ENCODE data around the gene LRWD1. TPM values are rescaled to one million over a fixed set of nuclear protein-coding genes. Genes with fewer than 3 reads are reported as not detected.

The LRWD1 gene
- total RNA-seq, 4 donors from 2014 or later, result 7.5 to 24.4 (median 12.3) TPM

DNA sequence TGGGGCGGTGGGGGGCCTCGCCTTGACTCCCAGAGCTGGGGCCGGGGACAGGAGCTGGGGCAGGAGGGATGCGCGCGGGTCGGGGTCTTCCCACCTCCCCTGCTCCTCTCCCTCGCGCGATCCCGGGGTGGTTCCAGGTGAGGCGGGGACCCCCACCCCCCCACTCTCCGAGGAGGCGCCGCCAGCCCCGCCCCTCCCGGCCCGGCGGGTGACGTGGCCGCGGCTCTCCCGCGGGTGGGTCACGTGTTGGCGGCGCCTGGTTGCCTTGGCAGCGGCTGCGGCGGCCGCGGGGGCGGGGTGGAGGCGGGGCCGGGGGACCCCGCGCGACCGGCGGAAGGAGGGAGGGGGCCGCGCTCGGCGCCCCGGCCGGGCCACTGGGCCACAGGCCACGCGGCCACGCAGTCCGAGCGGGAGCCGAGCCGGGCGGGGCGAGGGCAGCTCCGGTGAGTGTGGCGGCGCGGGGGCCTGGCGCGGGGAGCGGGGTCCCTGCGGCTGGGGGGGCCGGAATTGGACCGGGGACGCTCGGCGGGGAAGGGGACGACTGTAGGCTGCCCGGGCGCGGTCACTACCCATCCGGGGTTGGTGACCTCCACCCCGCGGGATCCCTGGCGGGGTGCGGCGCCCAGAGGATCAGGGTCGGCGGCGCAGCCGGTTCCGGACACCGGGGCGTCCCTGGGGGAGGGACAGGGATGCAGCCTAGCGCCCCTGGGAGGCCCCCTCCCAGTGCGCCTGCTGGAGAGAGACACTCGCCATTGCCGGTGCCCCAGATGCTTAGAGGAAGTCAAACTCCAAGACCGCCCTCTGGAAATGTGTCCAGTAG, 31.4 kb upstream of the LRWD1 start, which contains the start of gene ORAI2:
Gene ORAI2 (plus strand): TSS at position 357 of the 820 bp plus-strand sequence. CDS start 5,382 bp downstream, outside the sequence.
- Histone ChIP-seq H3K4me3 (peak within 1 kb of the TSS; percentile 66 to 91), H3K27me3 (no peaks in the 10 kb centered on the region), H3K27ac (peak within 1 kb of the TSS in 3 of 4 donors; percentile 46 to 76 (median 57)), H3K9me3 (no peaks in the 10 kb centered on the region), H3K36me3 (no peaks in the 10 kb centered on the region), H3K4me1 (peaks cover 0 to 31% (median 4%) of the 10 kb centered on the region in 3 donors)
- ATAC-seq, result peak; percentile 87
- no CpG with 5 or more reads among the region's 90 CpGs for WGBS, 2 donors (ENCODE audit: low coverage in 1 of 2)
- TF ChIP-seq POLR2AphosphoS5 (IDR thresholded peaks at IDR 0.05) (no peak), EP300 (IDR thresholded peaks at IDR 0.05) (no peak), POLR2A (IDR thresholded peaks at IDR 0.05) (no peak)
- TF ChIP-seq, protein P1, sequence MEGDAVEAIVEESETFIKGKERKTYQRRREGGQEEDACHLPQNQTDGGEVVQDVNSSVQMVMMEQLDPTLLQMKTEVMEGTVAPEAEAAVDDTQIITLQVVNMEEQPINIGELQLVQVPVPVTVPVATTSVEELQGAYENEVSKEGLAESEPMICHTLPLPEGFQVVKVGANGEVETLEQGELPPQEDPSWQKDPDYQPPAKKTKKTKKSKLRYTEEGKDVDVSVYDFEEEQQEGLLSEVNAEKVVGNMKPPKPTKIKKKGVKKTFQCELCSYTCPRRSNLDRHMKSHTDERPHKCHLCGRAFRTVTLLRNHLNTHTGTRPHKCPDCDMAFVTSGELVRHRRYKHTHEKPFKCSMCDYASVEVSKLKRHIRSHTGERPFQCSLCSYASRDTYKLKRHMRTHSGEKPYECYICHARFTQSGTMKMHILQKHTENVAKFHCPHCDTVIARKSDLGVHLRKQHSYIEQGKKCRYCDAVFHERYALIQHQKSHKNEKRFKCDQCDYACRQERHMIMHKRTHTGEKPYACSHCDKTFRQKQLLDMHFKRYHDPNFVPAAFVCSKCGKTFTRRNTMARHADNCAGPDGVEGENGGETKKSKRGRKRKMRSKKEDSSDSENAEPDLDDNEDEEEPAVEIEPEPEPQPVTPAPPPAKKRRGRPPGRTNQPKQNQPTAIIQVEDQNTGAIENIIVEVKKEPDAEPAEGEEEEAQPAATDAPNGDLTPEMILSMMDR (IDR thresholded peaks at IDR 0.05), result no peak

GRCh38 chr7:102434039-102434486, 30.7 kb upstream of the LRWD1 start:
- H3K27me3 ChIP-seq, result no peaks in the 10 kb centered on the region
- H3K27ac ChIP-seq, result peak overlapping the region in 2 of 4 donors; percentile 57 to 76
- no peaks in the 10 kb centered on the region for H3K9me3 ChIP-seq
- peaks cover 0 to 31% (median 4%) of the 10 kb centered on the region in 3 donors for H3K4me1 ChIP-seq
- WGBS, 2 donors (ENCODE audit: low coverage in 1 of 2), result 10% methylated on average over 2 of the region's 9 CpGs; no CpG with 5 or more reads in 1 of the 2 donors
- H3K4me3 ChIP-seq, result peak overlapping the region; percentile 66 to 91
- TF ChIP-seq, protein P1 (IDR thresholded peaks at IDR 0.05), result no peak
- no peak for TF ChIP-seq POLR2AphosphoS5 (IDR thresholded peaks at IDR 0.05)
- no peak for TF ChIP-seq EP300 (IDR thresholded peaks at IDR 0.05)
- TF ChIP-seq POLR2A (IDR thresholded peaks at IDR 0.05), result no peak
- H3K36me3 ChIP-seq, result peaks cover 0 to 5% of the 10 kb centered on the region in 2 donors
- ATAC-seq, result no peak

GRCh38 chr7:102436118-102436517, 28.7 kb upstream of the LRWD1 start:
- TF ChIP-seq EP300 (IDR thresholded peaks at IDR 0.05) (no peak), POLR2AphosphoS5 (IDR thresholded peaks at IDR 0.05) (no peak), POLR2A (IDR thresholded peaks at IDR 0.05) (no peak)
- TF ChIP-seq, protein P1 (IDR thresholded peaks at IDR 0.05), result no peak
- Histone ChIP-seq H3K9me3 (no peaks in the 10 kb centered on the region), H3K36me3 (peaks cover 0 to 8% of the 10 kb centered on the region in 2 donors), H3K27ac (no peak overlapping the region), H3K4me3 (no peak overlapping the region), H3K4me1 (peaks cover 0 to 36% (median 4%) of the 10 kb centered on the region in 3 donors), H3K27me3 (no peaks in the 10 kb centered on the region)
- no peak for ATAC-seq
- WGBS, 2 donors (ENCODE audit: low coverage in 1 of 2), result 85 to 100% methylated on average over 1 to 9 of the region's 10 CpGs

DNA sequence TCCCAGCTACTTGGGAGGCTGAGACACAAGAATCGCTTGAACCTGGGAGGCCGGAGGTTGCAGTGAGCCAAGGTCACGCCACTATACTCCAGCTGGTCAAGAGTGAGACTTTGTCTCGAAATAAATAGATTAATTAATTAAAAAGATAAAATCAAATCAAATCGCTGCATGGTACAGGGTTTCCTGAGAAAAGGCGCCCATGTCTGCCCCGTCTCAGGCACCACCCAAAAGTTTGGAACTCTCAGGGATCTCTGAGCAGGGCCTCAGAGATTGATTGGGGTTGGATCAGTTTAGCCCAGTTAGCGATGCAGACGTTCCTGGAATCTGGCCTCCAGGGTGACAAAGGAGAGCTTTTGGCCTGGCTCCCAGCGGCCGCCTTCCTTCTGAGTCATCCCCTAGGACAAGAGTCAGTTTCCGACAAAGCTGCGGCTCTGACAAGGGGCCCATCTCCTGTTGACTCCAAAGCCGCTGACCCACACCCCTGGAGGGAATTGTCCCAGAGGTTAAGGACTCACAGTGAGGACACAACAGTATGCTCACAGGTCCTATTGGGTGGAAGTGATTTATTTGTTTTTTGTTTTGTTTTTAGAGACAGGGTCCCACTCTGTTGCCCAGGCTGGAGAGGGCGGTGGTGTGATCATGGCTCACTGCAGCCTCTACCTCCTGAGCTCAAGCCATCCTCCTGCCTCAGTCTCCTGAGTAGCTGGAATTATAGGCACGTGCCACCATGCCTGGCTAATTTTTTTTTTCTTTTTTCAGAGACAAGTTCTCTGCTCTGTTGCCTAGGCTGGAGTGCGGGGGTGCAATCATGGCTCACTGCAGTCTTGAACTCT, 24.6 kb upstream of the LRWD1 start:
- Histone ChIP-seq H3K36me3 (peaks cover 0 to 11% of the 10 kb centered on the region in 2 donors), H3K27ac (no peak overlapping the region), H3K27me3 (no peaks in the 10 kb centered on the region), H3K4me3 (no peak overlapping the region), H3K9me3 (no peaks in the 10 kb centered on the region), H3K4me1 (peaks cover 0 to 5% (median 0%) of the 10 kb centered on the region in 3 donors)
- 69 to 72% methylated on average over 12 to 14 of the region's 17 CpGs for WGBS, 2 donors (ENCODE audit: low coverage in 1 of 2)
- TF ChIP-seq POLR2AphosphoS5 (IDR thresholded peaks at IDR 0.05), result no peak
- TF ChIP-seq EP300 (IDR thresholded peaks at IDR 0.05), result no peak
- ATAC-seq, result peak; percentile 71

Data from gastroesophageal sphincter (tissue), 4 donors.